HCT116 (cell line): ENCODE measurements around the gene TBX4. TPM values are rescaled to one million over a fixed set of nuclear protein-coding genes. Genes with fewer than 3 reads are reported as not detected.

Experiments
- ATAC-seq: fragments of 200-7000 bp; cut with Tn5 transposase; 2 replicates; pipeline ENCODE4 v1.9.1; 2020; ENCODE audit warnings: mild to moderate bottlenecking, moderate library complexity
- BruUV-seq: library from RNA; stranded (reverse); fragments of 400-500 nt; replicated peaks from 2 replicates; lab custom pipeline; 2021; lab: Mats Ljungman, UMichigan
- CTCF ChIA-PET: fragments of 300-600 bp; sonication (Branson Sonifier 250); formaldehyde crosslinking; loops from one replicate; lab custom pipeline; 2021; ENCODE audit warnings: antibody characterized with exemption; lab: Charles Lee
- POLR2A ChIA-PET: fragments of 300-600, 350-600 bp; sonication (Branson Sonifier 250); formaldehyde crosslinking; loops from one replicate; lab custom pipeline; 2021; ENCODE audit warnings: antibody characterized with exemption; lab: Charles Lee
- RAD21 ChIA-PET, 2 experiments: fragments of 300-600 bp; sonication (Branson Sonifier 250); formaldehyde crosslinking; loops; one replicate each; lab custom pipeline; 2023; ENCODE audit warnings: low total read pairs in 2 of 2; ENCODE audit not compliant: uncharacterized antibody in 2 of 2, unreplicated experiment in 2 of 2, low non-redundant PET in 1 of 2; lab: Charles Lee
- DNase-seq: peaks from one replicate; pipeline ENCODE4 v3.0.0-alpha.2; 2010; ENCODE audit warnings: low read depth, low spot score
- H2AFZ ChIP-seq: fragments of 200-600 bp; shearing (Covaris generic), sonication (generic); 2 replicates; pipeline ENCODE4 v1.6.1; 2017; ENCODE audit warnings: low read depth, mixed run types, mixed read lengths, antibody characterized with exemption, low read length; ENCODE audit not compliant: poor library complexity, severe bottlenecking
- H3K27ac ChIP-seq: 2 replicates; pipeline ENCODE4 v1.5.1; 2012; ENCODE audit warnings: low read depth, low read length
- H3K27me3 ChIP-seq: fragments of 200-600 bp; sonication (generic); 2 replicates; pipeline ENCODE4 v1.6.1; 2016; ENCODE audit warnings: mixed run types, low read length, mixed read lengths; ENCODE audit not compliant: insufficient read depth
- H3K36me3 ChIP-seq, 2 experiments: fragments of 200-500 bp in 1 of 2; fragments of 200-600 bp in 1 of 2; sonication (Bioruptor generic) in 1 of 2; sonication (generic) in 1 of 2; 2 replicates each; pipeline versions ENCODE4 v1.5.1 to v1.6.1; 2014 to 2016; ENCODE audit warnings: low read length in 2 of 2, inconsistent platforms in 1 of 2, mixed read lengths in 1 of 2, mixed run types in 1 of 2; ENCODE audit not compliant: insufficient read depth in 2 of 2, control insufficient read depth in 1 of 2
- H3K4me1 ChIP-seq, 2 experiments: fragments of 200-600 bp in 1 of 2; sonication (generic) in 1 of 2; 2 replicates each; pipeline versions ENCODE4 v1.5.1 to v1.6.1; 2012 to 2017; ENCODE audit warnings: low read length in 2 of 2, inconsistent platforms in 1 of 2, mild to moderate bottlenecking in 1 of 2, mixed read lengths in 1 of 2, mixed run types in 1 of 2, moderate library complexity in 1 of 2; ENCODE audit not compliant: insufficient read depth in 2 of 2, control insufficient read depth in 1 of 2
- H3K4me2 ChIP-seq: fragments of 200-600 bp; sonication (generic); 2 replicates; pipeline ENCODE4 v1.6.1; 2017; ENCODE audit warnings: mixed run types, low read length, mixed read lengths
- H3K4me3 ChIP-seq, 2 experiments: fragments of 200-600 bp in 1 of 2; sonication (generic) in 1 of 2; replicated peaks in 1 of 2; 2 replicates each; pipeline ENCODE4 v1.5.1; 2011 to 2016; ENCODE audit warnings: low read length in 2 of 2, control low read depth in 1 of 2, low read depth in 1 of 2, mild to moderate bottlenecking in 1 of 2, mixed read lengths in 1 of 2, mixed run types in 1 of 2
- H3K79me2 ChIP-seq: fragments of 200-600 bp; sonication (generic); 2 replicates; pipeline ENCODE4 v1.6.1; 2017; ENCODE audit warnings: mild to moderate bottlenecking, mixed run types, low read length, moderate library complexity, mixed read lengths; ENCODE audit not compliant: insufficient read depth
- H3K9ac ChIP-seq: fragments of 200-600 bp; sonication (generic); 2 replicates; pipeline ENCODE4 v1.6.1; 2016; ENCODE audit warnings: low read length, mixed read lengths
- H3K9me2 ChIP-seq: fragments of 200-600 bp; sonication (generic), shearing (Covaris generic); 2 replicates; pipeline ENCODE4 v1.6.1; 2017; ENCODE audit warnings: mixed run types, mild to moderate bottlenecking, moderate library complexity; ENCODE audit not compliant: insufficient read depth
- H3K9me3 ChIP-seq, 2 experiments: fragments of 200-500 bp in 1 of 2; fragments of 200-600 bp in 1 of 2; sonication (Bioruptor generic) in 1 of 2; sonication (generic) in 1 of 2; 2 replicates each; pipeline ENCODE4 v1.6.1; 2014 to 2017; ENCODE audit warnings: low read length in 2 of 2, mixed read lengths in 2 of 2, inconsistent platforms in 1 of 2, low read depth in 1 of 2, mild to moderate bottlenecking in 1 of 2, mixed run types in 1 of 2, moderate library complexity in 1 of 2; ENCODE audit not compliant: control insufficient read depth in 1 of 2, insufficient read depth in 1 of 2
- H4K20me1 ChIP-seq: fragments of 200-600 bp; sonication (generic), shearing (Covaris generic); 2 replicates; pipeline ENCODE4 v1.6.1; 2017; ENCODE audit warnings: mixed run types, mild to moderate bottlenecking, moderate library complexity; ENCODE audit not compliant: insufficient read depth
- ATF3 ChIP-seq: IDR thresholded peaks from 2 replicates; pipeline ENCODE4 v1.6.1; 2012
- CBX3 ChIP-seq: IDR thresholded peaks from 2 replicates; pipeline ENCODE4 v1.6.1; 2012; ENCODE audit warnings: low read depth
- CTCF ChIP-seq, 3 experiments: fragments of 200-600 bp in 1 of 3; sonication (generic) in 1 of 3; IDR thresholded peaks in 2 of 3; conservative IDR thresholded peaks in 1 of 3; 2 replicates each; pipeline ENCODE4 v1.5.1; 2012 to 2017; ENCODE audit warnings: low read depth in 2 of 3, low read length in 2 of 3, antibody characterized with exemption in 1 of 3, borderline replicate concordance in 1 of 3, control low read depth in 1 of 3, mild to moderate bottlenecking in 1 of 3, mixed read lengths in 1 of 3, mixed run types in 1 of 3, moderate library complexity in 1 of 3; ENCODE audit not compliant: insufficient read depth in 1 of 3
- EGR1 ChIP-seq: IDR thresholded peaks from 2 replicates; pipeline ENCODE4 v1.6.1; 2012; ENCODE audit warnings: low read depth
- ELF1 ChIP-seq: IDR thresholded peaks from 2 replicates; pipeline ENCODE4 v1.6.1; 2012; ENCODE audit warnings: low read depth, borderline replicate concordance
- EZH2 ChIP-seq: fragments of 200-600 bp; sonication (generic); IDR thresholded peaks from 2 replicates; pipeline ENCODE4 v1.6.1; 2017; ENCODE audit warnings: antibody characterized with exemption, mixed run types
- EZH2phosphoT487 ChIP-seq: fragments of 200-600 bp; IDR thresholded peaks from 2 replicates; pipeline ENCODE4 v1.6.1; 2018; ENCODE audit warnings: antibody characterized with exemption, borderline replicate concordance
- REST ChIP-seq: IDR thresholded peaks from 2 replicates; pipeline ENCODE4 v1.6.1; 2012; ENCODE audit warnings: low read depth
- ZFX ChIP-seq: fragments of 450-650 bp; IDR thresholded peaks from 2 replicates; pipeline ENCODE4 v1.6.1; 2017
- intact Hi-C: fragments of 100-400 bp; cut with micrococcal nuclease; formaldehyde crosslinking; loops from 2 replicates; pipeline ENCODE4 v1.10.0; 2022
- total RNA-seq: library from RNA; stranded (reverse); gene quantifications from one replicate; pipeline ENCODE4 v1.2.1, GENCODE V29; 2021; ENCODE audit not compliant: unreplicated experiment

Gene TBX4
- total RNA-seq, 1 experiment from 2014 or later = 0.27 TPM

GRCh38 chr17:61478790-61479492 lies 26.7 kb downstream of the TBX4 start:
- no peak overlapping the region for H3K4me2 ChIP-seq
- H3K9me3 ChIP-seq = no peaks in the 10 kb centered on the region
- ATAC-seq (no peak), DNase-seq (no peak)
- peaks cover 0 to 19% of the 10 kb centered on the region in 2 experiments; a peak in 2 of 4 replicates for H3K4me1 ChIP-seq
- ChIA-PET POLR2A (no interaction called here), RAD21 (no interaction called here), CTCF (no interaction called here)
- H3K9ac ChIP-seq = no peak overlapping the region
- no peaks in the 10 kb centered on the region for H4K20me1 ChIP-seq
- no peaks in the 10 kb centered on the region for H3K79me2 ChIP-seq
- no peaks in the 10 kb centered on the region for H3K9me2 ChIP-seq
- no peak overlapping the region for H2AFZ ChIP-seq
- intact Hi-C loops = no loop called here
- no peak overlapping the region for H3K4me3 ChIP-seq
- TF ChIP-seq EZH2phosphoT487 (no peak), EGR1 (no peak), ELF1 (no peak), ATF3 (no peak), EZH2 (no peak), ZFX (no peak)
- no TSS peak for BruUV-seq
- no peak overlapping the region for H3K27ac ChIP-seq
- H3K27me3 ChIP-seq = no peaks in the 10 kb centered on the region
- no peaks in the 10 kb centered on the region for H3K36me3 ChIP-seq

- CTCF ChIA-PET = no interaction called here
- no TSS peak for BruUV-seq
- Histone ChIP-seq H3K79me2 (no peaks in the 10 kb centered on the region), H3K9me2 (no peaks in the 10 kb centered on the region), H3K4me3 (no peak overlapping the region), H3K27ac (no peak overlapping the region), H3K4me2 (no peak overlapping the region), H4K20me1 (no peaks in the 10 kb centered on the region), H2AFZ (no peak overlapping the region), H3K27me3 (no peaks in the 10 kb centered on the region), H3K4me1 (peaks cover 0 to 12% of the 10 kb centered on the region in 2 experiments; a peak in 2 of 4 replicates), H3K9ac (no peak overlapping the region), H3K36me3 (no peaks in the 10 kb centered on the region), H3K9me3 (no peaks in the 10 kb centered on the region)
- POLR2A ChIA-PET = no interaction called here
- ATAC-seq = no peak
- TF ChIP-seq CBX3 (no peak), REST (no peak), CTCF (IDR thresholded peaks at IDR 0.05 in 2 of 3, conservative IDR thresholded peaks at IDR 0.05 in 1 of 3; ENCODE audit: borderline replicate concordance in 1 of 3, insufficient read depth in 1 of 3, low read depth in 2 of 3, low read length in 2 of 3) (no peak), ZFX (0 out of 2 replicates have a peak, but pooled peaks have one; percentile 10)
- intact Hi-C loops = no loop called here
- no peak for DNase-seq
- RAD21 ChIA-PET = no interaction called here
Measured at GRCh38 chr17:61479493-61480413, 27.5 kb downstream of the TBX4 start.
